Gastroesophageal sphincter (tissue), 3 donors: Measurements from ENCODE around the gene CDH23.

Experiments used
- EP300 ChIP-seq: sonication (generic); formaldehyde crosslinking; IDR thresholded peaks from one replicate; pipeline ENCODE4 v1.6.1; 2017; ENCODE audit warnings: antibody characterized with exemption, mild to moderate bottlenecking
- POLR2A ChIP-seq, 2 donors: fragments of 450-650 bp; IDR thresholded peaks; one replicate each; pipeline ENCODE4 v1.6.1; 2017; ENCODE audit warnings: antibody characterized with exemption in 2 of 2, mild to moderate bottlenecking in 2 of 2, moderate library complexity in 1 of 2
- POLR2AphosphoS5 ChIP-seq: sonication (generic); formaldehyde crosslinking; IDR thresholded peaks from one replicate; pipeline ENCODE4 v1.6.1; 2017; ENCODE audit warnings: antibody characterized with exemption
- TF ChIP-seq, protein P1 (sequence below), 4 experiments: fragments of 200-600 bp in 2 of 4; fragments of 450-650 bp in 2 of 4; sonication (generic) in 1 of 4; IDR thresholded peaks; one replicate each; pipeline ENCODE4 v1.5.1; 2017 to 2019; ENCODE audit warnings: antibody characterized with exemption in 4 of 4, mild to moderate bottlenecking in 2 of 4, moderate library complexity in 2 of 4

- TF ChIP-seq, protein P1, sequence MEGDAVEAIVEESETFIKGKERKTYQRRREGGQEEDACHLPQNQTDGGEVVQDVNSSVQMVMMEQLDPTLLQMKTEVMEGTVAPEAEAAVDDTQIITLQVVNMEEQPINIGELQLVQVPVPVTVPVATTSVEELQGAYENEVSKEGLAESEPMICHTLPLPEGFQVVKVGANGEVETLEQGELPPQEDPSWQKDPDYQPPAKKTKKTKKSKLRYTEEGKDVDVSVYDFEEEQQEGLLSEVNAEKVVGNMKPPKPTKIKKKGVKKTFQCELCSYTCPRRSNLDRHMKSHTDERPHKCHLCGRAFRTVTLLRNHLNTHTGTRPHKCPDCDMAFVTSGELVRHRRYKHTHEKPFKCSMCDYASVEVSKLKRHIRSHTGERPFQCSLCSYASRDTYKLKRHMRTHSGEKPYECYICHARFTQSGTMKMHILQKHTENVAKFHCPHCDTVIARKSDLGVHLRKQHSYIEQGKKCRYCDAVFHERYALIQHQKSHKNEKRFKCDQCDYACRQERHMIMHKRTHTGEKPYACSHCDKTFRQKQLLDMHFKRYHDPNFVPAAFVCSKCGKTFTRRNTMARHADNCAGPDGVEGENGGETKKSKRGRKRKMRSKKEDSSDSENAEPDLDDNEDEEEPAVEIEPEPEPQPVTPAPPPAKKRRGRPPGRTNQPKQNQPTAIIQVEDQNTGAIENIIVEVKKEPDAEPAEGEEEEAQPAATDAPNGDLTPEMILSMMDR (IDR thresholded peaks at IDR 0.05), result no peak
- TF ChIP-seq POLR2AphosphoS5 (no peak), POLR2A (IDR thresholded peaks at IDR 0.05) (no peak), EP300 (no peak)
Observed at GRCh38 chr10:71509444-71509843, 112.7 kb downstream of the CDH23 start.
